OCI-LY3 (cell line): ENCODE measurements around the gene PPM1M.

Source experiments
- H2AFZ ChIP-seq: fragments of 200-600, 300-600 bp; shearing (Covaris generic); 2 replicates; pipeline ENCODE4 v1.6.0; 2014; ENCODE audit warnings: antibody characterized with exemption, low read depth, low read length
- H3K27ac ChIP-seq: fragments of 200-600, 300-600 bp; sonication (generic); 2 replicates; pipeline ENCODE4 v1.5.1; 2014; ENCODE audit warnings: mild to moderate bottlenecking, low read length, moderate library complexity, mixed read lengths
- H3K27me3 ChIP-seq: fragments of 200-600, 300-600 bp; sonication (generic); 2 replicates; pipeline ENCODE4 v1.6.1; 2014; ENCODE audit warnings: low read depth, low read length, mixed read lengths
- H3K36me3 ChIP-seq: fragments of 200-600, 300-600 bp; sonication (generic); replicated peaks from 2 replicates; pipeline ENCODE3; 2014; ENCODE audit warnings: low read depth, low read length, mixed read lengths
- H3K4me1 ChIP-seq: fragments of 300-600, 200-600 bp; sonication (generic); 2 replicates; pipeline ENCODE4 v1.6.1; 2014; ENCODE audit warnings: low read length, mixed read lengths
- H3K4me2 ChIP-seq: fragments of 200-600, 300-600 bp; sonication (generic); 2 replicates; pipeline ENCODE4 v1.6.1; 2014; ENCODE audit warnings: low read length, mixed read lengths
- H3K4me3 ChIP-seq: fragments of 300-600, 200-600 bp; sonication (generic); 2 replicates; pipeline ENCODE4 v1.5.1; 2014; ENCODE audit warnings: antibody characterized with exemption, mild to moderate bottlenecking, low read length, moderate library complexity
- H3K79me2 ChIP-seq: fragments of 300-600, 200-600 bp; shearing (Covaris generic); 2 replicates; pipeline ENCODE4 v1.6.1; 2014; ENCODE audit warnings: mild to moderate bottlenecking, low read length, mixed read lengths
- H3K9ac ChIP-seq: fragments of 300-600, 200-600 bp; shearing (Covaris generic); 2 replicates; pipeline ENCODE4 v1.6.0; 2014; ENCODE audit warnings: mild to moderate bottlenecking, low read length, moderate library complexity
- H3K9me3 ChIP-seq: fragments of 200-600, 300-600 bp; shearing (Covaris generic); 2 replicates; pipeline ENCODE4 v1.6.1; 2014; ENCODE audit warnings: low read length, mixed read lengths; ENCODE audit not compliant: insufficient read depth
- H4K20me1 ChIP-seq: fragments of 200-600, 300-600 bp; sonication (generic); 2 replicates; pipeline ENCODE4 v1.6.1; 2016; ENCODE audit warnings: low read length, mixed read lengths; ENCODE audit not compliant: insufficient read depth
- EZH2phosphoT487 ChIP-seq: fragments of 200-600 bp; shearing (Covaris generic); IDR thresholded peaks from 2 replicates; pipeline ENCODE4 v1.6.1; 2018; ENCODE audit warnings: antibody characterized with exemption, mixed run types, low read depth
- TF ChIP-seq, protein P1 (sequence below): fragments of 200-600, 300-600 bp; sonication (generic); IDR thresholded peaks from 2 replicates; pipeline ENCODE4 v1.5.1; 2014; ENCODE audit warnings: antibody characterized with exemption, low read length, low read depth

The PPM1M gene

DNA sequence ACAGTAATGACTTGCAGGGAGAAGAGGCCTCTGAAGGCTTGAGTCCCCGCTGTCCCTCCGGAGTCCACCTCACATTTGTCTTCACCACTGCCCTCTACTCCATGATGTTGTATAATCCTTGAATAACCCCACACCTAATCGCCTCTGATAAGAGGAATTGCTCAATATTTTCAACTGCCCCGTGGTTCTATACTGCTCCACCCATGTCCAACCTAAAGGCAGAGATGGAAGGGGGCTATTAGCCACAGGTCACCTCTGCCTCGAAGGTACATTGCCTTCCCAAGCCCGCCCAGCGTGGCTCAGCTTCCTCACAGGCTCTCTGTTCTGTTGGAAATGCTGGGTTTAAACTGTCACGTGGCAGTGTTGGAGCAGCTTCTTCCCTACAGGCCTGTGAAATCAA is 32.6 kb upstream of the PPM1M start:
- H3K36me3 ChIP-seq: peaks cover 67% of the 10 kb centered on the region
- TF ChIP-seq EZH2phosphoT487: no peak
- TF ChIP-seq, protein P1, sequence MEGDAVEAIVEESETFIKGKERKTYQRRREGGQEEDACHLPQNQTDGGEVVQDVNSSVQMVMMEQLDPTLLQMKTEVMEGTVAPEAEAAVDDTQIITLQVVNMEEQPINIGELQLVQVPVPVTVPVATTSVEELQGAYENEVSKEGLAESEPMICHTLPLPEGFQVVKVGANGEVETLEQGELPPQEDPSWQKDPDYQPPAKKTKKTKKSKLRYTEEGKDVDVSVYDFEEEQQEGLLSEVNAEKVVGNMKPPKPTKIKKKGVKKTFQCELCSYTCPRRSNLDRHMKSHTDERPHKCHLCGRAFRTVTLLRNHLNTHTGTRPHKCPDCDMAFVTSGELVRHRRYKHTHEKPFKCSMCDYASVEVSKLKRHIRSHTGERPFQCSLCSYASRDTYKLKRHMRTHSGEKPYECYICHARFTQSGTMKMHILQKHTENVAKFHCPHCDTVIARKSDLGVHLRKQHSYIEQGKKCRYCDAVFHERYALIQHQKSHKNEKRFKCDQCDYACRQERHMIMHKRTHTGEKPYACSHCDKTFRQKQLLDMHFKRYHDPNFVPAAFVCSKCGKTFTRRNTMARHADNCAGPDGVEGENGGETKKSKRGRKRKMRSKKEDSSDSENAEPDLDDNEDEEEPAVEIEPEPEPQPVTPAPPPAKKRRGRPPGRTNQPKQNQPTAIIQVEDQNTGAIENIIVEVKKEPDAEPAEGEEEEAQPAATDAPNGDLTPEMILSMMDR: no peak

DNA sequence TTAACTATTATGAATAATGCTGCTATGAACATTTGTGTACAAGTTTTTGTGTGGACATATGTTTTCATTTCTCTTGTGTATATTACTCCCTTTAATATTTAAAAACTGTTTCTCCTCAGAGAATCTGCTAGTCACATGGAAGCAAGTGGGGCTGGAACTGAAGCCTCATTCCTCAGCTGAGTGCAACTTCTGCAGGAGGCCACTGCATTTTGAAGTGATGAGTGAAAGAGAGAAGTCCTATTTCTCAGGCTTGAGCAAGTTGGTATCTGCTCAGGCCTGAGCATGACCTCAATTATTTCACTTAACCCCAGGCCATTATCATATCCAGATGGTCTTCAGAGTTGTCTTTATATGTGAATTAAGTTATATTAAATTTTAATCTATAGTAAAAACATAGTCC is 31.7 kb upstream of the PPM1M start:
- Histone ChIP-seq H3K4me2 (no peak overlapping the region), H3K27me3 (no peaks in the 10 kb centered on the region), H4K20me1 (0 out of 2 replicates have a peak, but pooled peaks cover under 1% of the 10 kb centered on the region), H3K4me3 (no peak overlapping the region), H3K79me2 (peaks cover under 1% of the 10 kb centered on the region; the same call in 1 of the 2 replicates), H3K9ac (no peak overlapping the region), H3K4me1 (no peaks in the 10 kb centered on the region), H3K36me3 (peaks cover 62% of the 10 kb centered on the region), H3K27ac (no peak overlapping the region), H2AFZ (no peak overlapping the region), H3K9me3 (no peaks in the 10 kb centered on the region)
- TF ChIP-seq EZH2phosphoT487: no peak
- TF ChIP-seq, protein P1: no peak

More for the DNA sequence above, 32.6 kb upstream of the PPM1M start:
- H3K9ac ChIP-seq: no peak overlapping the region
- H3K9me3 ChIP-seq: no peaks in the 10 kb centered on the region
- no peak overlapping the region for H3K4me3 ChIP-seq
- no peaks in the 10 kb centered on the region for H3K79me2 ChIP-seq
- no peaks in the 10 kb centered on the region for H4K20me1 ChIP-seq
- no peaks in the 10 kb centered on the region for H3K4me1 ChIP-seq
- H2AFZ ChIP-seq: no peak overlapping the region
- no peak overlapping the region for H3K4me2 ChIP-seq
- H3K27ac ChIP-seq: no peak overlapping the region
- H3K27me3 ChIP-seq: no peaks in the 10 kb centered on the region

DNA sequence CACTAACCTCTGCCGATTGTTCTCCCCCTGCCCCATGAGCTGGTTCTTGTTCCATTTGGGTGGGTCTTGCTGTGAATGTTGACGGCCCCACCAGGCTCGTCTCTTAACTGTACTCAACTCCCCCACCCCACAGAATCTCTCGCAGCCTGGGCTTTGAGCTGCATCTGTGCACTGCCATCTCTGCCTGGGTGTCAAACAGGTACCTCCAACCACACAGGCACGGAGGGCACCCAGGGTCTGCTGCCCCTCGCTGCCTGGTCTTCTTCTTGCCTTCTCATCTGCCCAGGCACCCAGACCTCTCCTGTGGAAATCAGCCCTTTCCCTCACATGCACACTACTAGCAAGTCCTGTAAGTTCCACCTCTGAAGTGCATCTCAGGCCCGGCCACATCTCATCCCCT is 30.2 kb upstream of the PPM1M start:
- peaks cover 12% of the 10 kb centered on the region for H4K20me1 ChIP-seq
- H3K79me2 ChIP-seq: peaks cover 12% of the 10 kb centered on the region; the same call in 1 of the 2 replicates
- peaks cover 58% of the 10 kb centered on the region for H3K36me3 ChIP-seq
- TF ChIP-seq, protein P1: no peak
- TF ChIP-seq EZH2phosphoT487: no peak
- no peak overlapping the region for H3K4me2 ChIP-seq
- H3K9ac ChIP-seq: no peak overlapping the region
- H3K9me3 ChIP-seq: no peaks in the 10 kb centered on the region
- no peaks in the 10 kb centered on the region for H3K4me1 ChIP-seq
- H3K27ac ChIP-seq: no peak overlapping the region
- no peak overlapping the region for H3K4me3 ChIP-seq
- H3K27me3 ChIP-seq: no peaks in the 10 kb centered on the region
- H2AFZ ChIP-seq: no peak overlapping the region

DNA sequence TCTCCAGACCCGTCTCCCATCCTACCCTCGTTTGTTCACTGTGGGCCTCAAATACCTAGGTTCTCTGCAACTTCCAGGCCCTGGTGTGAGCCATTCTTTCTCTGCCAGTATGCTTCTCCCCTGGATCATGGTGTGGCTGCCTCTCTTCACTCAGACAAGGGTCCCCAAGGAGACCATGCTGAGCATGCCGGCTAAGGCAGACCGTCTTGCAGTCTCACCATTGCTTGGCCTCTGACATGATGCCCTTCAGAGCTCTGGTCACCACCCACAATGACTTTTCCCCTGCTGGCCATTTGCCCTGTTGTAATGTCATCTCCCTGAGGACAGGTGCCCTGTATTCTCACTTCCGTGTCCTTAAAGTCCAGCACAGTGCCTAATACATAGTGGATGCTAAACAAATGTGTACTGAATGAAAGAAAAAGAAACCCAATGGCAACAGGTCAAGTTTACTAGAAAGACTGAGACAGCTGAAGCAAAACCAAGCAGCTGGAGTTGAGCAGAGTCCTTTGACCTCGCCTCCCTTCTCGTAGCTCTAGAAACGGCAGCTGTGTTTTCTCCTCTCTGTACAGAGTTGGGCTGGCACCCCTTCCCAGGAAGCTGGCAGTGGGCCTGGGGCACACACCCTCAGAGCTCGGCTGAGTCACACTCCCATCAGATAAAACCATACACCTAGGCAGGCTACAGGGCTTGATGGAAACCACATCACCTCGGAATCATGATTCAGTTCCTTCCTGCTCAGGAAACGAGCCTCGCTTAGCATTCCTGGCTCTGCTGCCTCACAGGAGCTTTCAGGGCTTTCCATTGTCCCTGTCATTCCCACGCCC is 28.8 kb upstream of the PPM1M start:
- Histone ChIP-seq H3K9me3 (no peaks in the 10 kb centered on the region), H3K9ac (no peak overlapping the region), H3K4me3 (no peak overlapping the region), H3K27ac (no peak overlapping the region), H3K27me3 (no peaks in the 10 kb centered on the region), H3K4me1 (peaks cover 4% of the 10 kb centered on the region), H3K4me2 (no peak overlapping the region), H3K79me2 (peaks cover 26% of the 10 kb centered on the region), H3K36me3 (peaks cover 56% of the 10 kb centered on the region), H2AFZ (no peak overlapping the region), H4K20me1 (peaks cover 26% of the 10 kb centered on the region)
- no peak for TF ChIP-seq EZH2phosphoT487
- TF ChIP-seq, protein P1: no peak
